GM18499 (cell line): ENCODE measurements around the gene ELMO1.

Source experiments
- ATAC-seq: cut with Tn5 transposase; IDR thresholded peaks from one replicate; pipeline ENCODE4 v1.9.1; 2021; ENCODE audit warnings: moderate number of reproducible peaks; ENCODE audit not compliant: insufficient read depth, unreplicated experiment

ELMO1 gene

DNA sequence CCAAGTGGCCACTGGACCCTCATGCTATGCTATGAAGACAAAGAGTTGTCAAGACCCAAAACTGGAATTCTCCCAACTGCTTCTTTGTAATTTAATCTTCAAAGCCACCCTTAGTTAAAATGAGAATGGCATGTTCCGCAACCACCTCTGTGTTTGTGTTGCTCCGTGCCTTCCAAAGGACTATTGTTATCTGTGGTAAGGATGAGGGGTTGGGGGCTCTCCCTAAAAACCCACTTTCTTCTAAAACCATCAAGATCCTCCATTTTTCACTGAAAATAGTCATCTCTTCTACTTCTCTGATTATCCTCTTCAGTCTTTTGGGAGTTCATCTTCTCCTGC, 502.3 kb downstream of the ELMO1 start:
- no peak for ATAC-seq

DNA sequence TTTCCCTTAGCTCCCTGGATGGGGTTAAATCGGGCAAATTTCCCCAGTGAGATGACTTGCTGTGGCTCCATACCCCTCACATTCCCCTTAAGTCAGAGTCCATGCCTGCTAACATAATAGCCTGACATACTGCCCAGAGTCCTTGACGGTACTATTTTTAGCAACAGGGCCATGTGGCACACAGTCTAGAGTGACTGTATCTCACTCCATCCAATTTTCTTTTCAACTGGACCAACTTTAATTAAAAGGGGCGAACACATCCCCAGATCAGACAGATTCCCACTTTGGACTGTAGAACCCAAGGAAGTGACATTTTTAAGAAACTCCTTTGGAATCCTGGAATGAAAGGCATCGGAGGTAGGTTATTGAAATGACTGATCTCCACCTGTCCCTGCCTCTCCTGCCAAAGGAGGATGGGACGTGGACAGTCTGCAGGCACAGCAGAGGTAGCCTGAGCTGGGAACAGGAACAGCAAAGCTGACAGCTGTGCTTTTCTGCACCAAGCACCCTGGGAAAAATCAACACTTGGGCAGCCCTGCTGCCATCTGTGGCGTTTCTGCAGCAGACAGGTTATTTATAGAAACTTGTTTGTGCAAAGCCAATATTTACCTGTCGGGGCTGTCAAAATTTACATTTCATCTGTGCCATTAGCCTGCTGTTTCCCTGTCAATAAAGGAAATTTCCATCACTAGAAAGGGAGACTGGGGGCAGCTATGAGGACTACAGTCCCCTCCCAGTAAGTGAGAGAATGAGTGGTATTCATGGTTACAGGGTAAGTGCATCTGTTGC, 502.9 kb downstream of the ELMO1 start:
- no peak for ATAC-seq

DNA sequence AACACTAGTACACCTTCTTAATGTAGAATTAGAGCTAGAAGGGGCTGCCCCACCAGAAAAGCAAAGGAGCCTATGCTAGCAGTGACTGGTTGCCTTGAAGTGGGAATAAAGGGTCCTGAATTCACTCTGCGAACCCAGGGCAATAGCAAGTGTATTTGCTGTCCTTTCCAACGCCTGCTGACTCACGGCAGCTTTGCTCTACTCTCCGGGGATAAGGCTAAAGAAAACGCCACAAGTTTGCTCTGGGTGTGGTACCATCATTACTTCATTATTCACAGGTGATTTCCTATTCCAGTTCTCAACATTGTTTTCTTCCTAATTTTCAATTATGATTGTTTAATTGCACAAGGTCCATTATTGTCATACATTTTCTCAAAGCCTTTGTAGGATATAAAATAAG, 503.8 kb downstream of the ELMO1 start:
- ATAC-seq, result no peak

DNA sequence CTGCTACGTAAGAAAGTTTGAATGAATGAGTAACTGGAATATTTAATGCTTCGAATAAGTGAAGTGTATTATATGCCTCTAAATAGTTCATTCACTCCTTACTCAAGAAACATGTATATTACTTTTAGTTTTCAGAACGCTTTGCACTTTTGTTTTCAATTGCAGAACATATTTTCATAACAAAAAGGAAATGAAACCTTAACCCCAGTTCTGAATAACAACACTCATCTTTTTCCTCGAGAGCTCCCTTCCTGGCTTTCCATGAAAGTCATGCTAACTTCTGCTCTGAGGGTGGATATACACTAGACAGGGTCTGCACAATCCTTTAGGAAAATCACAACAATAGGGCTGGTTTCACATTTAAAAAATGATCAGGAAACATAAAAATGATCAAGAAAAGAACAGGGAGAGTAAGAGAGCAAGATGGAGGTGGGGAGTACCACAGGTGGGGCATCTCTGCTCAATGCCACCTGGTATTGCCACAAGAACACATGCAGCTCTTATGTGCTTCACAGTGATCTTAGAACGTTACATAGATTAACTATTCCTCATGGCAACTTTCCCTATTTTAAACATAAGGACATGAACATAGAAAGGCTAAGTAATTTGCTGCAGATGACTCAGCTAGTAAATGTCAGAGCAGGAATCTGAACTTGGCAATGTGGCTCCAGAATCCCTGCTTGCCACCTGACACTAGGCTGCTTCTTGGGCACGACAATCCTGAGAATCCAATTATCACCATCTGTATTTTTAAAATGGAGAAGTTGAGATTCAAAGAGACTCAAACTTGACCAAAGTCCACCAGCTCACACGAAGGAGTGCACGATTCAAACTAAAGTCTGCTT, 504.9 kb downstream of the ELMO1 start:
- ATAC-seq, result peak; percentile 38

DNA sequence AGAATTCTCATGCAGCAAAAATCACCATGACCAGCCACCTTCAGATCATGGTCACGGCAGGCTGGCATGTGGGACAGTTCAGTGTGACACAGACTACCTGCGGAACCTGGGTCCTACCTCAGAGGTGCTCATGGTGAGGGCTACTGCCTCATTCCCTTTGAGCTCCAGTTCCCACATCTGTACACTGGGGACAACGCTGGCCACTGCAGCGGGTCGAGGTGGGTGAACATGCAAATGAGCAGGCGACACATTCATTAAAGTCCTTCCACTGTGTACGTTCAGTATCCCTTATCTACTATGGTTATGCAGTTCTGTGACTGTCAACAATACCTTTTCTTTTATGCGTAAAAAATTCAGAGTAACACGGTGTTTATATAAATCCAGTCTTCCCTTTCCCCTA, 505.7 kb downstream of the ELMO1 start:
- ATAC-seq, result no peak

DNA sequence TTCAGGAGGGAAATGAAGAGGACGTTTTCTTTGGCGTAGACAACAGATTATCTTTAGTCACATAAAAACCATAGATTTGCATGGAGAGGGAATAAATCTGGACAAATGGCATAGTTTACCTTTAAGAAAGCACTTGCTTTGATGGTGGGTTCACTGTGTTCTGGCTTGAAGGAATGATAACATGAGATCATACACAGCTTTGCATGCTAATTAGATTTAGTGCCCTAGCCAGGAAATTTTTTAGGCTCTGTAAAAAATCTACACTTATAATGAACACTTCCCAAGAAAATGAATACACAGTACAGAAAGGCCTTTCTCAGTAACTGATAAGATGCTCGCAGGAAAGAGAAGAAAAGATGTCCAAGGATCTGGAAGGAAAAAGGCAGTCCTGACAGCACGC, 506.1 kb downstream of the ELMO1 start:
- ATAC-seq, result no peak

DNA sequence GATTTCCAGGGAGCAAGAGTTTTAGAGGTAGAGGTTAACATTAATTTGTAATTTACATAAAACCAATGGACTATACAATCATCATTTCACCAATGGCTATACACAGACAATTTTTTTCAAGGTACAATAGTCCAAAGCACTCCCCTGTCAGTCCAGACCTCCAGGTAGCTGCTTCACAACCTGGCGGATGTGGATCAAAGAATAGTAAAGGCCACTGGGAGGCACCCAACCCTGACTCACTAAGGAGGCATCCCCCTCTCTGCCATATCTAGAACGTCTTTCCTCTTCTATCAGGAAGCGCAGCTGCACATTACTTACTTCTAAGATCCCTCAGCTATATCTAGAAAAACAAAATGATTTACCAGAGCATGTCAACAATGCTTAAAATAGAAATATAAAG, 506.6 kb downstream of the ELMO1 start:
- ATAC-seq, result no peak

DNA sequence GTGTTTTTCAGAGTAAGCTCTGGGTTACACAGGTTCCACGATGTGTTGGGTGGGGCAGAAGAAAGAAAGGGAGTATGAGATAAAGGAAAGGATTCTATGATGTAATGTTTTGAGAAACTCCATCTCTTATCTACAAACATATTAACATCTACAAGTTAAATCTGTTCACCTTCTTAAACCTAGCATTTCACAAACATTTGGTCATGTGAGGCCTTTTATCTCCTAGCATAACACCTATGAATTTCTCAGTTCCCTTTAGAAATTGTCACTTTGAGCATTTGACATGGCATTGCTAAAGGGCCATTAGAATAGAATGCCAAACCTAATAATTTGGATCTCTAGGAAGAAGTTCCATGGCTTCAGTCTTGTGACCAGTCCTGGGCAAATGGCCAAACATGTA, 507.3 kb downstream of the ELMO1 start:
- no peak for ATAC-seq

DNA sequence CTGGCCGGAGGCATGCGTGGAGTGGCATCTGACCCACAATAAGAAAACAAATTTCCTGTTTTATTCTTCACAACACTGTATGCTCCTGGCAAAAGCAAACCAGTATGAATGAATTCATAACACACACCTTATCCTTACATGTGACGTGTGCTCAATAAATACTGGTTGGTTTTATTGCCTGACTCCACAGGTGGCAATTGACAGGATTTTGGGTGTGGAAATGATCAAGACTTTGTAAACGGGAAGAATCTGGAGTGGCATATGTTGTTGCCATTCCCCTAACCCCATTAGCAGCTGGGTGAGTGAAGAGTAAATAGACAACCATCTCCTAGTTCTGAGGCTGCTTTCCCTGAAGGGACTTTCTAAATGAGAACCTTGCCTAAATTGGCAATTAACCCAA, 508.8 kb downstream of the ELMO1 start:
- ATAC-seq, result no peak

DNA sequence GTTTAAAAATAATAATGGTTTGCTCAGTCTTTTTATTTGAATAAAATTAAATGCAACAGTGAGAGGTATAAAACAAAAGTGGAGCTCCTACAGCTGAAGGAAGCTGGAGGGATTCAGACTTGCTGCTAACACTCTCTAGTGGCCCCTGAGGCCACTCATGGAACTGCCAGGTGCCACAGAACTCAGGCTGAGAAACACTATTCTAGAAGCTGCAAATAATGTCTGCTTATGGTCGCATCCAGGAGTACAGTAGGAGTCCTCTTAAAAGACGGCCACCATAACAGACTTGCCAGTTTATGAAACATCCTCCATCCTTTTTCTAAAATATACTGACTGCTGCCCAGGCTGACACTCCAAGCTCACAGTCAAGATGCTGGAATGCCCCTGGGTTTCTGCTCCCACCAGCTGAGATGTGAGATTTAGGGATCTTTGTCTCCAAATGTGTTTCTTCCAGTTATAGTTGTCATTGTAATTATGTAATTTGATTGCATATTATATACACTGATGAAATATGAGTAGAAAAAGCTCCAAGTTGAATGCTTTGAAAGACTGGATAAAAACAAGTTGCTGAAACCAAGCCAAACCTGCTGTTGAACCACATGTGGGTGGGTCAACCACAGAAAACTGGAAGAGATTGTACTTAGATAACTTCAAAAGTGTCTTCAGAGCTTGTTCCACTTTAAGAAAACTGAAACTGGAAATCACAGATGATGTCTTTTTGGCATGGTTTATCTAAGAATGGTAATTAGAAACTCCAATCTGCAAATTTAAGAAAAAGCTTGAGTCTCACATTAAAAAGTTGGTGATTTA, 510.7 kb downstream of the ELMO1 start:
- no peak for ATAC-seq

DNA sequence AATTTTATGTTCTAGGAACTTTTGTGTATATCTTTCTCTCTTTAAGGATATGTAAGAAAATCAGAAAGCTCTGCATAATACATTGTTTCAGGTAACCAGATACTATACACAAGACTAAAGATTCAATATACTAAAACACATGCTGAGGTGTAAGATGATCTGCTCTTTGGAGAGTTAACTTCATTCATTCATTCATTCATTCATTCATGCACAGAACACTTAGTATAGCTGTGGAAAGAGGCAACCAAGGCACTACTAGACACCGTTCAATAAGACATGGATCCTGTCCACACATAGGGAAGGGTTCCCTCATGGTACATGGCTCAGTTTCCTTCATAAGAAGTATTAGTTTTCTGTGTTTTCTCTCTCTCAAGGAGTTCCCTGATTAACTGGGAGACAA, 516.8 kb downstream of the ELMO1 start:
- no peak for ATAC-seq

DNA sequence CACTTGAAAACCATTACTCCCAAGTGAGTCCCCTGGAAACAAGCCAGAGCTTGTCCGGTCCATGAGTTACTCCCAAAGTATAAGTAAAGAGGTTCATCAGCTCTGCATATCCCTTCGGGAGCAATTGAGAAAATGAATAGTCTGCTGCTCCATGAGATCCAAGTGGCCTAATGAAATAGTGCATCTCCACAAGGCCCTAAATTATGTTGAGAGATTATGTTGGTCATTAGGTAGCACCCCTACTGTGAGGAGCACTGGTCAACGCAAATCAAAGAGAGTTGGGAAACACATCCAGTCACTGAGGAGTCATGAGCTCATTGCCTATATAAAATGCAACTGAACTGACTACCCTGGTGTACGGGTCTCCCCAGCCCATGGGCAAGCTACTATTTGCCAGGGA, 518.9 kb downstream of the ELMO1 start:
- no peak for ATAC-seq

DNA sequence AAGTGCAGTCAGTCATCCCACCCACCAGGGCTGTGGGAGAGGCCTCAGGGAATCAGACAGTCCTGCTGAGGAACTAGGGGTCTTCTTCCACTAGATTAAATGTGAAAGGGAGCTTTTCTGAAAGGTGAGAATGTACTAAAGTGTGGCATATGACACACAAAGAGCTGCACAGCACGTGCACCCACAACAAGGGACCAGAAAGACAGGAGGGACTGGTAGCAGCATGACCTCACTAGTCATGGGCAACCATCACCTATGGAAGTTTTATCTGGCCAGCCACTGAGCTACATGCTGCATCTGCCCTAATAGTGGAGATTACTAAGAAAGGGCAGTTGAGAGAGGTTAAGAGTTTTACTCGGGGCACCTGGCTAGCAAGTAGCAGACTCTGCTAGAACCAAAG, 519.9 kb downstream of the ELMO1 start:
- no peak for ATAC-seq

DNA sequence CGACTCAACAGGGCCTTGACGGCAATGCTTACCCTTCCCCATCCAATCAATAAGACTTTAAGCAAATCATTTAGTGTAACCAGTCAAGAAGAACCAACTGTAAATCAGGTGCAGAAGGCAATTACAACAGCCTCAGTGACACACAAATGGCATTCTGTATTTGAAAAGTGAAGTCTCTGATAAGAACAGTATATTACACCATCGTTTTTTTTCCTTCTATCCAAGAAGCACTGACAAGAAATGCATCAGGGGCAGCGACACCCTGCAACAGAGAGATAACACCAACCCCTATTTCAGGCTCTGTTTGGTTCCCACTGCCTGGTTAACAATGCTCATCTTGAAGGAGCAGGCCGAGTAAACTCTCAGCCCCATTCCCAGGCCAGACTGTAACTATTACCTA, 520.4 kb downstream of the ELMO1 start:
- no peak for ATAC-seq

DNA sequence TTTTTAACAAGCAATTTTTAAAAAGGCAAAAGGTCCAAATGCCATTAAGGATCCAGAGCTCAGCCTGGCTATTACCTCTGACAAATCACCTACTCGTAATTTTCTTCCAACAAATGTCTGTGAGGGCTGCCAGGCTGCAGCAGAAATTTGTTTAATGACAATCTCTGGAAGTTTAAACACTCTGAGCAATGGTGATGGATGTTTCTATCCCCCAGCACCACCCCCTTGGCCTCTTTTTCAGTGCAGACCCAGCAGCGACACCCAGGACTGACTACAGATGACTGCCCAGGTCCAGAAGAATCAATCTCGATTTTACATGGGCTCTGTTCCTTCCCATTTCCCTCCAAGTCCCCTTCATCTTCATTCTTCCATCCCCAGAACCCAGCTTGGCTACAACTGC, 523.0 kb downstream of the ELMO1 start:
- no peak for ATAC-seq

DNA sequence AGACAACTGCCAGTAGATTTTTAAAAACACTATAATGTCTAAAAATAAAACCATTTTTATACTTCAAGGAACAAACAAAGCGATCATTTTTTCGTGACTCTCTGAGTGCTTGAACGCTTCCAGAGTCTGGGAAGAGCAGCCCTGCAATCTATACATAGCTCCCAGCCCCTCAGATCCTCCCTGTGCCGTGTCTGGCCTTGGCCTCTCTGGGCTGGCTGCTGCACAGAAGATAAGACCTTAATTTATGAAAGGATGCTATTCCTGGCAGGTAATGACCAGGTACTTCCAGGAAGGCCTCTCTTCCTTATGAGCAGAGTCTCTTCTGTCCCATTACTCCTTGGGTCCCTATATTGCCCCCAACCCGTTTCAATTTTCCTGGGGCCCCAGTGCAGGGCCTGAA, 523.5 kb downstream of the ELMO1 start:
- no peak for ATAC-seq

DNA sequence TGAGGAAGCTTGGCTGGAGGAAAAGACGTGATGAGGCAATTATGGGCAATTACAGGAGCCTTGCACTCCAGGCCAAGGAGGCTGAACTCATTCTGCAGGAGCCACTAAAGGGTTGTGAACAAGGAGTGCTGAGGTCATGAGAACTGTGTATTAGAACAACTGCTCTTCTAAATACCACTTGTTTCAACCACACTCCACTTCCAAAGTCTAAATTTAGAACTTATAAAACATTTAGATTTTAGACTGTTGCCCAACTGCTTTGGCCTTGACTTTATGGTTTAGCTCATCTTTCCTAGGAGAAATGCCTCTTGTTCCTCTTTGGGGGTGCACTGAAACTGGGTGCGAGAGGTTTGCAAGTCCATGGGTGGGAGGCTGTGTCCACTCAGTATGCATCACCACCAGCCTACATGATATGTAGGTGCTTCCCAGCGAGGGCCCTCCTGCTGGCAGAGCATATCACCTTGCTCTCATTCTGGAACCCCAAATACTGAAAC, 524.7 kb downstream of the ELMO1 start:
- ATAC-seq, result no peak

DNA sequence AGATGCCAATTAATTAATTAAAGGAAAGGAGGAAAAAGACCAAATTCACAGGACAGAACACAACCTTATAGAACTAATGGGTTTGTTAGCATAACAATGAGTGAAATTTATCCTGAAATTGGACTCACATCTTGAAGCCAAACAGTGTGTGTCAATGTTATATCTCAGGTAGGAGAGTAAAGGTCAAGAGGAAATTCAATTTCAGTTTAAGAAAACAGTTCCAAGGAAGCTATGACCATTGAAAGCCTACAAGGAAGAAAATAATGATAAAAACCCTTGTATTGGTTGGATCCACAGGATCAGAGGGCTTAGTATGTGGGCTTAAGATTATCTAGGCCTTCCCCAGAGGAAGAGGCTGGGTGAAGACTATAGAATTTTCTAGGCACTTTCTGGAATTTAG, 525.5 kb downstream of the ELMO1 start:
- no peak for ATAC-seq

DNA sequence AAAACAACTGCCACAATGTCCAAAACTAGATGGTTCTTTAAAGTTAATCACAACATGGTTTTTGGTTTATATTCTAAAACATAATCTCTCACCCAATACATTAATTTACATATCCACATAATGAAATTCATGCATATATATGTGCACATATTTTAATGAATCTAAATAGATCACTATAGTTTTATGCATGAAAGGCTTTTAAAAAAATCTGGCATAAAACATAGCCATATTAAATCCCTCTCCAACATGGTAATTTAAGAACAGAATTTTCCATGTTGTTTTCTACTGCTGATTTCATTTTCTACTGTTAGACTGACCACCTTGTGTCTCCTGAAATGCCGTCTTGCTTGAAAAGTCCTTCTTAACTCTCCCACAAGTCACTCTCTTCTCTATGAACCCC, 528.2 kb downstream of the ELMO1 start:
- ATAC-seq, result no peak

DNA sequence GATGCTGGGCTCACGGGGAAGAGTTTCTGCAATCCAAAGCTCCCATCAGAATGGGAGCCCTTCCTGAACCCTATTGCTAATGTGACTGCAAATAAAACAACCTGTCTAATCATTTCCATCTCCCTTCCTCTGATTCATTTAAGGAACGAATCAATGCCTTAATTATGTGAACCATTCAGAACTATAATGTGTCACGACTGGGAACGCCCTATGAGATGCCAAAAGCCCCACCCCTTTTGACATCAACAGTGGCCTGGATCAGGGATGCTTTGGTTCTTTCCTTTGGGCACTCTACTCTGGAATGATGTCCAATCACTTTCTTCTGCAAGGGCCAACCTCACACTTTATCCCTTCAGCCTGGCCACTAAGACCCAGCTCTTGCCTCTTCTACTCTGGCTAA, 528.9 kb downstream of the ELMO1 start:
- no peak for ATAC-seq

DNA sequence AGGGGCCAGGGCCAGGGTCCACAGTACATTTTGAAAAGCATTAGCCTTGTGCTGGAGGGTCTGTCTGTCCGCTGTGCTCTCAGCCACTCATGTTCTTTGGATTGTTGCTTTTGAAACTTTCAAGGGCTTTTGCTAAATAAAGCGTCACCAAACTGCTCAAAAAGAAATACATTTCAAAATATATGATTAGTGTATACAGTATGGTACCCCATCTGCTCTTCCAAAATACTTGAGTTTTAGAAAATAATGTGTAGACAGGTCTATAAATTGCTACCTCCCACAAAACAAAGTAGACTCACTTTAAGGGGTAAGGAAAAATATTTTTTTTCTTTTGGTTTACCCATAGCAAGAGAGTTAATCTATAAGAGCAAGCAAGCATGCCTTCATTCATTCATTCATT, 530.1 kb downstream of the ELMO1 start:
- ATAC-seq, result no peak
